GM19035 (cell line): ENCODE measurements around the gene METTL22.
"Not testable (repeated sequence)": the region's sequence is repeated elsewhere in the genome, so short reads cannot be mapped to it uniquely, and the experiment has no call there.

Experiments used
- ATAC-seq: cut with Tn5 transposase; IDR thresholded peaks from one replicate; pipeline ENCODE4 v1.9.1; 2021; ENCODE audit not compliant: unreplicated experiment

Gene METTL22

GRCh38 chr16:8631373-8631772 is 9.9 kb downstream of the METTL22 start:
- ATAC-seq, result no peak

- no peak for ATAC-seq
These were observed 10.4 kb downstream of the METTL22 start for GRCh38 chr16:8631818-8632465.

- no peak for ATAC-seq
These were observed 11.2 kb downstream of the METTL22 start for GRCh38 chr16:8632675-8633182.

GRCh38 chr16:8634991-8635736 is 13.7 kb downstream of the METTL22 start:
- ATAC-seq, result no peak

GRCh38 chr16:8639694-8640093 is 18.2 kb downstream of the METTL22 start:
- no peak for ATAC-seq

GRCh38 chr16:8641671-8642070 is 20.2 kb downstream of the METTL22 start:
- no peak for ATAC-seq

- no peak for ATAC-seq
These were observed 20.6 kb downstream of the METTL22 start for GRCh38 chr16:8642146-8642545.

GRCh38 chr16:8644211-8645140 is 23.0 kb downstream of the METTL22 start:
- no peak for ATAC-seq

- no peak for ATAC-seq
These were observed 23.6 kb downstream of the METTL22 start for GRCh38 chr16:8645141-8645521.

GRCh38 chr16:8645831-8646230 is 24.3 kb downstream of the METTL22 start:
- no peak for ATAC-seq

GRCh38 chr16:8646326-8647053 is 25.0 kb downstream of the METTL22 start:
- no peak for ATAC-seq

GRCh38 chr16:8647721-8648318 is 26.3 kb downstream of the METTL22 start:
- no peak for ATAC-seq

GRCh38 chr16:8648877-8649276 is 27.4 kb downstream of the METTL22 start:
- no peak for ATAC-seq

- ATAC-seq, result no peak
These were observed 28.5 kb downstream of the METTL22 start for GRCh38 chr16:8649829-8650554.

- not testable (repeated sequence) for ATAC-seq
These were observed 30.5 kb downstream of the METTL22 start for GRCh38 chr16:8651958-8652357.

- peak; percentile 60 for ATAC-seq
These were observed 33.8 kb downstream of the METTL22 start for GRCh38 chr16:8655184-8655717.

- ATAC-seq, result no peak
These were observed 34.9 kb downstream of the METTL22 start for GRCh38 chr16:8656376-8656775.

- ATAC-seq, result no peak
These were observed 39.4 kb downstream of the METTL22 start for GRCh38 chr16:8660841-8661301.

GRCh38 chr16:8661703-8662102 is 40.2 kb downstream of the METTL22 start:
- ATAC-seq, result no peak
